Hepatocyte (in vitro differentiated cells): ENCODE results near the gene SPATA31A5. TPM values are rescaled to one million over a fixed set of nuclear protein-coding genes. Genes with fewer than 3 reads are reported as not detected.
"Not testable (repeated sequence)": the region's sequence is repeated elsewhere in the genome, so short reads cannot be mapped to it uniquely, and the experiment has no call there.

Experiments
- DNase-seq: peaks from one replicate; pipeline ENCODE4 v3.0.0-alpha.2; 2016; ENCODE audit warnings: low spot score
- H2AFZ ChIP-seq: fragments of 200-600 bp; sonication (generic); 2 replicates; pipeline ENCODE4 v1.6.0; 2016; ENCODE audit warnings: antibody characterized with exemption, mild to moderate bottlenecking
- H3K27ac ChIP-seq: fragments of 200-600 bp; sonication (generic); 2 replicates; pipeline ENCODE4 v1.5.1; 2016; ENCODE audit warnings: mild to moderate bottlenecking
- H3K27me3 ChIP-seq: fragments of 200-600 bp; sonication (generic); 2 replicates; pipeline ENCODE4 v1.6.1; 2016
- H3K36me3 ChIP-seq: fragments of 200-600 bp; sonication (generic); replicated peaks from 2 replicates; pipeline ENCODE4 v1.5.1; 2016; ENCODE audit warnings: low read depth; ENCODE audit not compliant: insufficient read depth
- H3K4me1 ChIP-seq: fragments of 200-600 bp; sonication (generic); 2 replicates; pipeline ENCODE4 v1.5.1; 2016; ENCODE audit warnings: mild to moderate bottlenecking, moderate library complexity; ENCODE audit not compliant: insufficient read depth
- H3K4me2 ChIP-seq: fragments of 200-600 bp; sonication (generic); 2 replicates; pipeline ENCODE4 v1.6.0; 2016
- H3K4me3 ChIP-seq: fragments of 200-600 bp; sonication (generic); 2 replicates; pipeline ENCODE4 v1.5.1; 2016; ENCODE audit warnings: mild to moderate bottlenecking
- H3K79me2 ChIP-seq: fragments of 200-600 bp; sonication (generic); 2 replicates; pipeline ENCODE4 v1.6.0; 2017; ENCODE audit warnings: mild to moderate bottlenecking
- H3K9me2 ChIP-seq: fragments of 200-600 bp; sonication (generic); replicated peaks from 2 replicates; pipeline ENCODE4 v1.6.0; 2017; ENCODE audit warnings: mild to moderate bottlenecking; ENCODE audit not compliant: insufficient read depth
- H3K9me3 ChIP-seq: fragments of 200-600 bp; sonication (generic); 2 replicates; pipeline ENCODE4 v1.5.1; 2016; ENCODE audit warnings: low read depth, mild to moderate bottlenecking
- H4K20me1 ChIP-seq: fragments of 200-600 bp; sonication (generic); 2 replicates; pipeline ENCODE4 v1.6.0; 2016; ENCODE audit warnings: mild to moderate bottlenecking; ENCODE audit not compliant: insufficient read depth, poor library complexity, severe bottlenecking
- WGBS: methylation state at CpG from one replicate; pipeline ENCODE4 v1.1.6; 2016; ENCODE audit warnings: low lambda C conversion rate; ENCODE audit errors: missing lambda C conversion rate; 5-methylcytosine and 5-hydroxymethylcytosine counted together
- polyA plus RNA-seq: library from polyadenylated mRNA; unstranded; fragments of >200 nt; fragmentation: Nextera tagmentation; extraction: Ambion mirVana; gene quantifications from 2 replicates; pipeline ENCODE4 v1.2.1, GENCODE V29; 2016
- small RNA-seq: library from RNA; depleted of rRNA; stranded (forward); fragments of <200 nt; gene quantifications from one replicate; pipeline ENCODE3, GENCODE V24; 2014
- total RNA-seq: library from RNA; depleted of rRNA; stranded (reverse); fragments of >200 nt; gene quantifications from 2 replicates; pipeline ENCODE4 v1.2.3, GENCODE V29; 2014

The SPATA31A5 gene
- total RNA-seq, result not detected in 2 replicates
- not detected in 2 replicates for polyA plus RNA-seq

DNA sequence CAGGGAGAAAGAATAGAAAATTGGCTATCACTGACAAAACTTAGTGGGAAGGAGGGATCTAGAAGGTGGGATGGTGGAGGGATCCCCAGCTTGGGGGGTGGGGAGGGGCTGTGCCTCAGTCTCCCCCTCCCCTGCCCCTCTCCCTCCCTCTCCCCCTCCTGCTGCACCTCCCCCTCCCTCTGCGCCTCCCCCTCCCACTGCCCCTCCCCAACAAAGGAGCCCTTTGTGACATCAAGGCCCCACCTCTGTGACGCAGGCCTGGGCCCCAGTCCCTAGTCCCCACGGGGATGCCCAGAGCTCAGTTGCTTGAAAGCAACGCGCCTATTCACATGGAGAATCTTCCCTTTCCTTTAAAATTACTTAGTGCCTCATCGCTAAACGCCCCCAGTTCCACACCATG lies at the start of gene SPATA31A5:
TSS of gene SPATA31A5 (plus strand) at position 301 of the 400 bp plus-strand sequence. CDS start at position 330, 29 bp downstream.
- not testable (repeated sequence) for H3K9me2 ChIP-seq, H3K4me1 ChIP-seq, H4K20me1 ChIP-seq, DNase-seq, H3K27ac ChIP-seq, H3K79me2 ChIP-seq, H3K4me3 ChIP-seq, H2AFZ ChIP-seq, H3K27me3 ChIP-seq, H3K9me3 ChIP-seq, H3K36me3 ChIP-seq, H3K4me2 ChIP-seq
- WGBS, result no CpG with 5 or more reads among the region's 7 CpGs

GRCh38 chr9:60962990-60963350 lies 48.8 kb downstream of the SPATA31A5 start:
- H3K9me3 ChIP-seq, H3K4me2 ChIP-seq, H3K9me2 ChIP-seq, H3K27me3 ChIP-seq, H3K27ac ChIP-seq, DNase-seq, H3K79me2 ChIP-seq, H4K20me1 ChIP-seq, H3K36me3 ChIP-seq, H3K4me3 ChIP-seq, H2AFZ ChIP-seq, H3K4me1 ChIP-seq: not testable (repeated sequence)
- no CpG with 5 or more reads among the region's 1 CpG for WGBS

GRCh38 chr9:60966382-60966781 lies 52.2 kb downstream of the SPATA31A5 start:
- not testable (repeated sequence) for H3K4me2 ChIP-seq, H3K9me2 ChIP-seq, H3K4me3 ChIP-seq, H3K4me1 ChIP-seq, H4K20me1 ChIP-seq, H3K36me3 ChIP-seq, H3K27me3 ChIP-seq, H3K27ac ChIP-seq, H3K79me2 ChIP-seq, DNase-seq, H2AFZ ChIP-seq, H3K9me3 ChIP-seq

Small RNAs within 50 kb of the gene (small RNA-seq; reads per million reads assigned to genes)
- gene AL590491.3, result not detected
